ENCODE data around the gene OR10H3.

OR10H3 gene

DNA sequence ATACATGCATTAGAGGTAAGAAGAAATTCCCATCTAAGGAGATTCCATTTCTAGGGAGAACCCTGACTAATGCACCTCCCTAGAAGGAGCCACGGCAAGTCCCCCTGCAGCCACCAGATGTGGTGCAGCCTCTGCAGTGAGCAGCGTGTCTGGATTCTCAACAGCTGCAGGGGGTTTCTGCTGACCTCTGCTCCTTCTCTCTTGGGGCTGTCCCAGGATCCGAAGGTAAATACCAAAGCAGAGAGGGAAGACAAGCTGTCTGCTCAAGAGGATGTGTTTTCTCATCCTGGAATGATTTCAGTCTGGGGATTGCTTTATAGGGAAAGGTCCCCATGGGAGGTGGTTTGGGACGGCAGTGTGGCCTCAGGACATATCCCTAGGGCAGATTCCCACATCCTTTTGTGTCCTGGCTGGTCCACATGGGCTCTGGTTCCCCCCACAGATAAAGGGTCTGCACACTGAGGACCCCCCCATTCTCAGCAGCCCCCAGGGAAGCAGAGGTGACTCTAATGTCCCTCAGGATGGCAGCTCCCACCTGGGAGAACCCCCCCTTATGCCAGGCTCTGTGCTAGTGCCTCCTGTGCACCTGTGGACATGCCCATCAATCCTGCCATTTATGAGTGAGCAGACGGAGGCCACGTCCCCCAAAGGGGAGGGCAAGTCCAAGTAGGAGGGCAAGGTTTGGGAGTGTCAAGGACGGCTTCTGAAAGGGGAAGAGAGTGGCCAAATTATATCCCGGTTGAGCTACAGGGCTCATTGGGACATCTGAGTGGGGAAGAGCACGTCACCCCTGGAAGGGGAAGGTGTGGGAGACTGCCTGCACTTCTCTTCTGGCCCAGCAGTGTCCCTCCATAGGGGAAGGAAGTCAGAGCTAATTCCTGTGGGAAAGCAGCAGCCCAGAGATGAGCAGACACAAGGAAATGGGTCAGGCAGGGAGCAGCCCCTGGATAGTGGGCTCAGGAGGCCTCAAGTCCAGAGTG is 39.5 kb downstream of the OR10H3 start:
- TF ChIP-seq NFIC (IDR thresholded peaks at IDR 0.05) (no peak), TCF12 (IDR thresholded peaks at IDR 0.05; ENCODE audit: low read depth) (no peak), EP300 (IDR thresholded peaks at IDR 0.05; ENCODE audit: borderline replicate concordance) (no peak), TEAD4 (IDR thresholded peaks at IDR 0.05) (no peak), ZBTB7A (IDR thresholded peaks at IDR 0.05; ENCODE audit: low read depth) (no peak), FOXM1 (IDR thresholded peaks at IDR 0.05; ENCODE audit: borderline replicate concordance, low read depth) (no peak)
- TF ChIP-seq, protein P1, sequence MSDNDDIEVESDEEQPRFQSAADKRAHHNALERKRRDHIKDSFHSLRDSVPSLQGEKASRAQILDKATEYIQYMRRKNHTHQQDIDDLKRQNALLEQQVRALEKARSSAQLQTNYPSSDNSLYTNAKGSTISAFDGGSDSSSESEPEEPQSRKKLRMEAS (IDR thresholded peaks at IDR 0.05), result no peak

DNA sequence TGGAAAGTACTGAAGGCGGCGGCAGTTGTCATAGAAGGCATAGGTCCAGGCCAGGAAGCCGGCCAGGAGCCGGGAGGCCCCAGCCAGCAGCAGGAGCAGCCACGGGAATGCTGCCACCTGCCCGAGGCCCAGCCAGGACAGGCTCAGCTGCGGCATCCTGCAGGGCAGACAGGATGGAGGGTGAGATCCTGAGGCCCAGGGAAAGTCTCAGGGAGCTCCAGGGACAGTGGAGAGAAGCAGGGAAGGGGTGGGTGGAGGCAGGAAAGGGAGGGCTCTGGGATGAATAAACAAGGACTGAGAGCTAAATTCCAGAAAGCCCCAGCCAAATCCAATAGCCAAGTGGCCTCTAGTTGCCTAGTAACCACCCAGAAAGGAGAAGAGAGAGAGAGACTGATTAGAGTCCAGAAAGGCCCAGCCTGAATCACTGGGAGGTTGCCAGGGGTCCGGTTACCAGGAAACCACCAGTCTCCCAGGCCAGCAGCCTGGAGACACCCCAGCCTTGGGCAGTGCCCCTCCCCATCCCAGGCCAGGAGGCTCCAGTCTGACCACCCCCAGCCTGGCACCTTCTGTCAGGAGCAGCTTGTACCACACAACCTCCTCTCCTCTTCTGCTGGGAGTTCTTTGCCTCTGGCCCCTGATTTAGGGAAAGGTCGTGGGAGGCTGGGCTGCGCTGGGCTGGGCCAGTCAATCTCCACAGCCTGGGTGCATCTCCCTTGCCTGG is 42.1 kb downstream of the OR10H3 start:
- TF ChIP-seq YY1 (IDR thresholded peaks at IDR 0.05; ENCODE audit: low read depth) (no peak), EGR1 (IDR thresholded peaks at IDR 0.05) (no peak), FOXM1 (IDR thresholded peaks at IDR 0.05; ENCODE audit: borderline replicate concordance, low read depth) (no peak), TCF12 (IDR thresholded peaks at IDR 0.05; ENCODE audit: low read depth) (no peak), RAD21 (IDR thresholded peaks at IDR 0.05; ENCODE audit: low read depth) (no peak), TAF1 (IDR thresholded peaks at IDR 0.05; ENCODE audit: low read depth) (no peak), ZBTB7A (IDR thresholded peaks at IDR 0.05; ENCODE audit: low read depth) (no peak)
- TF ChIP-seq, protein P2, sequence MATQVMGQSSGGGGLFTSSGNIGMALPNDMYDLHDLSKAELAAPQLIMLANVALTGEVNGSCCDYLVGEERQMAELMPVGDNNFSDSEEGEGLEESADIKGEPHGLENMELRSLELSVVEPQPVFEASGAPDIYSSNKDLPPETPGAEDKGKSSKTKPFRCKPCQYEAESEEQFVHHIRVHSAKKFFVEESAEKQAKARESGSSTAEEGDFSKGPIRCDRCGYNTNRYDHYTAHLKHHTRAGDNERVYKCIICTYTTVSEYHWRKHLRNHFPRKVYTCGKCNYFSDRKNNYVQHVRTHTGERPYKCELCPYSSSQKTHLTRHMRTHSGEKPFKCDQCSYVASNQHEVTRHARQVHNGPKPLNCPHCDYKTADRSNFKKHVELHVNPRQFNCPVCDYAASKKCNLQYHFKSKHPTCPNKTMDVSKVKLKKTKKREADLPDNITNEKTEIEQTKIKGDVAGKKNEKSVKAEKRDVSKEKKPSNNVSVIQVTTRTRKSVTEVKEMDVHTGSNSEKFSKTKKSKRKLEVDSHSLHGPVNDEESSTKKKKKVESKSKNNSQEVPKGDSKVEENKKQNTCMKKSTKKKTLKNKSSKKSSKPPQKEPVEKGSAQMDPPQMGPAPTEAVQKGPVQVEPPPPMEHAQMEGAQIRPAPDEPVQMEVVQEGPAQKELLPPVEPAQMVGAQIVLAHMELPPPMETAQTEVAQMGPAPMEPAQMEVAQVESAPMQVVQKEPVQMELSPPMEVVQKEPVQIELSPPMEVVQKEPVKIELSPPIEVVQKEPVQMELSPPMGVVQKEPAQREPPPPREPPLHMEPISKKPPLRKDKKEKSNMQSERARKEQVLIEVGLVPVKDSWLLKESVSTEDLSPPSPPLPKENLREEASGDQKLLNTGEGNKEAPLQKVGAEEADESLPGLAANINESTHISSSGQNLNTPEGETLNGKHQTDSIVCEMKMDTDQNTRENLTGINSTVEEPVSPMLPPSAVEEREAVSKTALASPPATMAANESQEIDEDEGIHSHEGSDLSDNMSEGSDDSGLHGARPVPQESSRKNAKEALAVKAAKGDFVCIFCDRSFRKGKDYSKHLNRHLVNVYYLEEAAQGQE (IDR thresholded peaks at IDR 0.05; ENCODE audit: low read depth), result no peak
- TF ChIP-seq, protein P3, sequence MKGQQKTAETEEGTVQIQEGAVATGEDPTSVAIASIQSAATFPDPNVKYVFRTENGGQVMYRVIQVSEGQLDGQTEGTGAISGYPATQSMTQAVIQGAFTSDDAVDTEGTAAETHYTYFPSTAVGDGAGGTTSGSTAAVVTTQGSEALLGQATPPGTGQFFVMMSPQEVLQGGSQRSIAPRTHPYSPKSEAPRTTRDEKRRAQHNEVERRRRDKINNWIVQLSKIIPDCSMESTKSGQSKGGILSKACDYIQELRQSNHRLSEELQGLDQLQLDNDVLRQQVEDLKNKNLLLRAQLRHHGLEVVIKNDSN (IDR thresholded peaks at IDR 0.05), result no peak

DNA sequence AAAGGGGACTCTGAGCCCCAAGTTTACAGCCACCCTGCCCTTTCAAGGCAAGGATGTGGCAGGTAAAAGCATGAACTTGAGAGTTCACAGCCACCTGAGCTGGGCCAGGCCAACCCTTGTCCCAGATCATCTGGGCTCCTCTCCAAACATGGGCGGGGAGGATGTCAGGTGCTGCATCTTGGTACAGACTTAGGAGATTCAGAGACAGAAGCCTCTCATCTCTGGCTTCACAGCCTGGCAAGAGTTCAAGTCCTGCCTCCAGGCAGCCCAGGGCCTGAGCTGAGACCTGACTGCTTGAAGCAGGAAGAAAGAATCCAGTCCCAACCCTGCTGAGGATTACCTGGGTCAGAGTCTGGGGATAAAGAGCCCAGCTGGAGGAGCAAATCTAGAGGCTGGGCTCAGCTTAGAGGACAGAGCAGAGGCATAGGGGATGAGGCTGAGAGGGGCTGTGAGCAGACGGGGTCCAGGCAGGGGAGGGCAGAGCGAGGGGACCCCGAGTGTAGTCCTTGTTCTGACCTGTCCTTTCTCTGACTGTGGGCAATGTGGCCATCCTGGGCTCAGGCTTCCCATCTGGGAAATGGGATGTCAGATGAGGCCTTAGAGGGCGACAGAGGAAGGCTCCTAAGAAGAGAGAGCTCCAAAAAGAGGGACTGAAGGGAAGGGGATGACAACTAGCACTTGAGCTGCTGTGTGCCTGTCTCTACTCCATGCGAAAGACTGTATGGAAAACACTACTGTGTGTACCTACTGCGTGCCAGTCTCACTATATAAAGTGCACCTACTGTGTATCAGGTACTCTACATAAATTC is 43.0 kb downstream of the OR10H3 start:
- TF ChIP-seq YY1 (IDR thresholded peaks at IDR 0.05; ENCODE audit: low read depth) (no peak), NFIC (IDR thresholded peaks at IDR 0.05) (no peak), EGR1 (IDR thresholded peaks at IDR 0.05) (no peak), RAD21 (IDR thresholded peaks at IDR 0.05; ENCODE audit: low read depth) (no peak), EP300 (IDR thresholded peaks at IDR 0.05; ENCODE audit: borderline replicate concordance) (no peak), CEBPB (IDR thresholded peaks at IDR 0.05) (no peak), TCF12 (IDR thresholded peaks at IDR 0.05; ENCODE audit: low read depth) (no peak), ZBTB7A (IDR thresholded peaks at IDR 0.05; ENCODE audit: low read depth) (no peak), FOXM1 (IDR thresholded peaks at IDR 0.05; ENCODE audit: borderline replicate concordance, low read depth) (no peak), TEAD4 (IDR thresholded peaks at IDR 0.05) (no peak), TAF1 (IDR thresholded peaks at IDR 0.05; ENCODE audit: low read depth) (no peak), CREB1 (IDR thresholded peaks at IDR 0.05; ENCODE audit: low read depth) (no peak)
- TF ChIP-seq, protein P3 (IDR thresholded peaks at IDR 0.05), result no peak
- TF ChIP-seq, protein P2 (IDR thresholded peaks at IDR 0.05; ENCODE audit: low read depth), result no peak
- TF ChIP-seq, protein P1 (IDR thresholded peaks at IDR 0.05), result no peak

DNA sequence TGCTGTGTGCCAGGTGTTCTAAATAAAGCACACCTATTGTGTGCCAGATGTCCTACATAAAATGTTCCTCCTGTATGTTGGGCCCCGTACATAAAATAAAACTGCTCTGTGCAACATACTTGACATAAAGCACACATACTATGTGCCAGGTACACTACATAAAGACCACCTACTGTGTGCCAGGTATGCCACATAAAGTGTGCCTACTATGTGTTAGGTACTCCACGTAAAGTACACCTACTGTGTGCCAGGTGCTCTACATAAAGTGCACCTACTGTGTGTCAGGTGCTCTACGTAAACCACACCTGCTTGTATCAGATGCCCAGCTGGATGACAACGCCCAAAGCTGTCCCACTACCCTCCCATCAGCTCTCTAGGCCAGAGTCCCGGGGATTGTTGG is 43.9 kb downstream of the OR10H3 start:
- no peak for TF ChIP-seq FOXM1 (IDR thresholded peaks at IDR 0.05; ENCODE audit: borderline replicate concordance, low read depth)
- no peak for TF ChIP-seq EP300 (IDR thresholded peaks at IDR 0.05; ENCODE audit: borderline replicate concordance)
- TF ChIP-seq EGR1 (IDR thresholded peaks at IDR 0.05), result no peak
- no peak for TF ChIP-seq CREB1 (IDR thresholded peaks at IDR 0.05; ENCODE audit: low read depth)
- TF ChIP-seq TEAD4 (IDR thresholded peaks at IDR 0.05), result no peak
- TF ChIP-seq, protein P3 (IDR thresholded peaks at IDR 0.05), result no peak
- no peak for TF ChIP-seq TAF1 (IDR thresholded peaks at IDR 0.05; ENCODE audit: low read depth)
- TF ChIP-seq, protein P2 (IDR thresholded peaks at IDR 0.05; ENCODE audit: low read depth), result no peak
- TF ChIP-seq NFIC (IDR thresholded peaks at IDR 0.05), result no peak
- no peak for TF ChIP-seq ZBTB7A (IDR thresholded peaks at IDR 0.05; ENCODE audit: low read depth)
- no peak for TF ChIP-seq CEBPB (IDR thresholded peaks at IDR 0.05)
- TF ChIP-seq, protein P1 (IDR thresholded peaks at IDR 0.05), result no peak
- TF ChIP-seq TCF12 (IDR thresholded peaks at IDR 0.05; ENCODE audit: low read depth), result no peak

Measured in Ishikawa (cell line).